SK-N-SH treated with all-trans-retinoic acid at 6 μM for 48 hours (cell line): ENCODE measurements around the gene NEB.
A peak's percentile ranks its signal among the peaks of the same experiment; 100 is the strongest.

Experiments used
- ATAC-seq: fragments of 200-7000 bp; cut with Tn5 transposase; 3 replicates; pipeline ENCODE4 v1.9.1; 2020; ENCODE audit warnings: mild to moderate bottlenecking, moderate library complexity
- ARNTL ChIP-seq: fragments of 450-650 bp; formaldehyde crosslinking; IDR thresholded peaks from 2 replicates; pipeline ENCODE4 v1.5.0; 2020; ENCODE audit warnings: low read depth, mild to moderate bottlenecking, moderate library complexity, borderline replicate concordance
- CSDC2 ChIP-seq: fragments of 250-450 bp; sonication (Bioruptor Pico); IDR thresholded peaks from 2 replicates; pipeline ENCODE4 v1.5.0; 2020; ENCODE audit warnings: mild to moderate bottlenecking, moderate library complexity
- CSRNP3 ChIP-seq: fragments of 250-450 bp; sonication (Bioruptor Pico); IDR thresholded peaks from 2 replicates; pipeline ENCODE4 v1.5.1; 2021; ENCODE audit warnings: mild to moderate bottlenecking, moderate library complexity
- ESRRG ChIP-seq: fragments of 250-450 bp; sonication (Bioruptor Pico); IDR thresholded peaks from 2 replicates; pipeline ENCODE4 v1.6.1; 2021; ENCODE audit warnings: mild to moderate bottlenecking
- GLIS3 ChIP-seq: fragments of 250-450 bp; sonication (Bioruptor Pico); IDR thresholded peaks from 2 replicates; pipeline ENCODE4 v1.5.0; 2020; ENCODE audit warnings: mild to moderate bottlenecking, moderate library complexity
- ISL1 ChIP-seq: fragments of 250-450 bp; sonication (Bioruptor Pico); IDR thresholded peaks from 2 replicates; pipeline ENCODE4 v2.1.2; 2022; ENCODE audit warnings: mild to moderate bottlenecking, moderate library complexity
- OSR1 ChIP-seq: fragments of 250-450 bp; sonication (Bioruptor Pico); IDR thresholded peaks from 2 replicates; pipeline ENCODE4 v1.8.0; 2022; ENCODE audit warnings: moderate library complexity, mild to moderate bottlenecking, inconsistent platforms
- PPARA ChIP-seq: fragments of 250-450 bp; sonication (Bioruptor Pico); IDR thresholded peaks from 2 replicates; pipeline ENCODE4 v1.5.0; 2020; ENCODE audit warnings: mild to moderate bottlenecking, borderline replicate concordance
- RARB ChIP-seq: fragments of 250-450 bp; sonication (Bioruptor Pico); IDR thresholded peaks from 2 replicates; pipeline ENCODE4 v1.8.0; 2021; ENCODE audit warnings: mild to moderate bottlenecking, moderate library complexity
- SNAI2 ChIP-seq: fragments of 250-450 bp; sonication (Bioruptor Pico); IDR thresholded peaks from 2 replicates; pipeline ENCODE4 v1.5.0; 2020; ENCODE audit warnings: mild to moderate bottlenecking, moderate library complexity
- TCF4 ChIP-seq: fragments of 250-450 bp; sonication (Bioruptor Pico); IDR thresholded peaks from 2 replicates; pipeline ENCODE4 v1.8.0; 2021; ENCODE audit warnings: mild to moderate bottlenecking, moderate library complexity, borderline replicate concordance
- TOX ChIP-seq: fragments of 250-450 bp; sonication (Bioruptor Pico); IDR thresholded peaks from 2 replicates; pipeline ENCODE4 v1.8.0; 2021; ENCODE audit warnings: mild to moderate bottlenecking, moderate library complexity, borderline replicate concordance
- ZC3H10 ChIP-seq: fragments of 250-450 bp; sonication (Bioruptor Pico); IDR thresholded peaks from 2 replicates; pipeline ENCODE4 v1.5.1; 2021; ENCODE audit warnings: mild to moderate bottlenecking, moderate library complexity
- ZFP3 ChIP-seq: fragments of 250-450 bp; sonication (Bioruptor Pico); IDR thresholded peaks from 2 replicates; pipeline ENCODE4 v1.5.0; 2020; ENCODE audit warnings: mild to moderate bottlenecking, moderate library complexity
- ZFP30 ChIP-seq: fragments of 450-650 bp; formaldehyde crosslinking; IDR thresholded peaks from 2 replicates; pipeline ENCODE4 v1.5.0; 2022; ENCODE audit warnings: mild to moderate bottlenecking, moderate library complexity
- ZNF565 ChIP-seq: fragments of 450-650 bp; formaldehyde crosslinking; conservative IDR thresholded peaks from 2 replicates; pipeline ENCODE4 v1.5.0; 2020; ENCODE audit warnings: low read depth, mild to moderate bottlenecking, moderate library complexity
- ZNF70 ChIP-seq: fragments of 450-650 bp; formaldehyde crosslinking; IDR thresholded peaks from 2 replicates; pipeline ENCODE4 v1.5.0; 2020; ENCODE audit warnings: mild to moderate bottlenecking, moderate library complexity
- ZNF8 ChIP-seq: fragments of 450-650 bp; formaldehyde crosslinking; IDR thresholded peaks from 2 replicates; pipeline ENCODE4 v1.5.0; 2020; ENCODE audit warnings: mild to moderate bottlenecking, moderate library complexity
- TF ChIP-seq, protein P1 (sequence below): fragments of 250-450 bp; sonication (Bioruptor Pico); IDR thresholded peaks from 2 replicates; pipeline ENCODE4 v1.5.0; 2020; ENCODE audit warnings: mild to moderate bottlenecking, moderate library complexity

The NEB gene

DNA sequence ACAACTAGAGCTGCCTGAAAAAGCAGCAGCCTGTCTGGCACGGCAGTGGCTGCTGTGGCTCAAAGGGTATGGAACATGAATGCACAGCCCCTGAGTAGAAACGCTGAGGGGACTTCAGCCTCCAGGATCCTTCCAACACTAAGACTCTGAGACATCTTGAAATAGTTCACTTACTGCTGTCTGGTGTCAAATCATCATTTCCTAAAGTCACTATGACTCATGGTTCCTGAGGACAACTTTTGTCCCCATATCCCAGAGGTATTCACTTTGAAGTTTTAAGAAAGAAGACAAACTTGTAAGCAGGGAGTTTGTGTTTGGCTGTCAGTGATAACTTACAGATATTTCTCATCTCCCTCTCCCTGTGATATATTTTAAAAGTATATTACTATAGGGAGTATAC lies 33.3 kb upstream of the NEB start:
- TF ChIP-seq SNAI2 (CRISPR knock-in tag): no peak
- no peak for TF ChIP-seq ZNF565 (CRISPR knock-in tag)
- no peak for TF ChIP-seq CSRNP3 (CRISPR knock-in tag)
- TF ChIP-seq ZC3H10: no peak
- TF ChIP-seq ZFP30: no peak
- TF ChIP-seq RARB (CRISPR knock-in tag): no peak
- no peak for TF ChIP-seq TOX (CRISPR knock-in tag)
- TF ChIP-seq ISL1 (CRISPR knock-in tag): no peak
- no peak for TF ChIP-seq ZFP3 (CRISPR knock-in tag)
- no peak for TF ChIP-seq ESRRG (CRISPR knock-in tag)
- ATAC-seq: peak; percentile 16

DNA sequence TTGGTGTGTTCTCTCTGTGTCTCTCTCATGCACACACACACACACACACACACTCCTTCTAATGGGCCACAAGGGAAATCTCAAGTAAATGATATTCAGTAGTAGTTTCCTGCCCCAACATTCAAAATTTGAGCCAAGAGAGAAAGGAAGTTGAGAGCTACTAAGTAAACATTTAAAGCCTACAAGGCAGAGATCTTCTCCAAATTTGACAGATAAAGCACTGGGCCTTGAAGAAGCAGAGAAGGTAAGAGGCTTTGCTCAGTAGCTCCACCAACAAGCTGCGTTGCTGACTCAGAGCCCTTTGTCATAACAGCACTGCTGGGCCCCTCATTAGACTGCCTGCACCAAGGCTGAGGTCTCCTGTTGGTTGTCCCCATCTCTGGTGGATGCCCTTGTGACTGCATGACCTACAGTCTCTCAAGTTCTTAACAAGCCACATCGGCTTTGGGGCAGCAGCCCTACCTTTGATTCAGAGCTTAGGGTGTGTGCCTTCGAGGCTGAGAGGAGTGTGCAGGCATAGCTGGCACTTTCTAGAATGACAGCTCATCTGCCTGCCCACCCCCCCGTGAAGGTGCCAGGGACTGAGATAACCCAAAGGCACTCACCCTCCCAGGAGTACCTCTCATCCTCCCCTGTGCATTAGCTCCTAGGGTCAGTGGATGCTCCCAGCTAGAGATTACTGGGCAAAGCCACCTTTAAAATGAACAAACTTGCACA lies 32.3 kb upstream of the NEB start:
- TF ChIP-seq CSDC2 (CRISPR knock-in tag) (no peak), ZNF8 (no peak), ZFP3 (CRISPR knock-in tag) (no peak), PPARA (CRISPR knock-in tag) (no peak), RARB (CRISPR knock-in tag) (no peak), ZFP30 (no peak), ZNF70 (no peak), ARNTL (no peak), ZC3H10 (no peak), OSR1 (no peak), TOX (CRISPR knock-in tag) (no peak), ISL1 (CRISPR knock-in tag) (no peak), ESRRG (CRISPR knock-in tag) (no peak), GLIS3 (no peak), SNAI2 (CRISPR knock-in tag) (no peak)
- TF ChIP-seq, protein P1, sequence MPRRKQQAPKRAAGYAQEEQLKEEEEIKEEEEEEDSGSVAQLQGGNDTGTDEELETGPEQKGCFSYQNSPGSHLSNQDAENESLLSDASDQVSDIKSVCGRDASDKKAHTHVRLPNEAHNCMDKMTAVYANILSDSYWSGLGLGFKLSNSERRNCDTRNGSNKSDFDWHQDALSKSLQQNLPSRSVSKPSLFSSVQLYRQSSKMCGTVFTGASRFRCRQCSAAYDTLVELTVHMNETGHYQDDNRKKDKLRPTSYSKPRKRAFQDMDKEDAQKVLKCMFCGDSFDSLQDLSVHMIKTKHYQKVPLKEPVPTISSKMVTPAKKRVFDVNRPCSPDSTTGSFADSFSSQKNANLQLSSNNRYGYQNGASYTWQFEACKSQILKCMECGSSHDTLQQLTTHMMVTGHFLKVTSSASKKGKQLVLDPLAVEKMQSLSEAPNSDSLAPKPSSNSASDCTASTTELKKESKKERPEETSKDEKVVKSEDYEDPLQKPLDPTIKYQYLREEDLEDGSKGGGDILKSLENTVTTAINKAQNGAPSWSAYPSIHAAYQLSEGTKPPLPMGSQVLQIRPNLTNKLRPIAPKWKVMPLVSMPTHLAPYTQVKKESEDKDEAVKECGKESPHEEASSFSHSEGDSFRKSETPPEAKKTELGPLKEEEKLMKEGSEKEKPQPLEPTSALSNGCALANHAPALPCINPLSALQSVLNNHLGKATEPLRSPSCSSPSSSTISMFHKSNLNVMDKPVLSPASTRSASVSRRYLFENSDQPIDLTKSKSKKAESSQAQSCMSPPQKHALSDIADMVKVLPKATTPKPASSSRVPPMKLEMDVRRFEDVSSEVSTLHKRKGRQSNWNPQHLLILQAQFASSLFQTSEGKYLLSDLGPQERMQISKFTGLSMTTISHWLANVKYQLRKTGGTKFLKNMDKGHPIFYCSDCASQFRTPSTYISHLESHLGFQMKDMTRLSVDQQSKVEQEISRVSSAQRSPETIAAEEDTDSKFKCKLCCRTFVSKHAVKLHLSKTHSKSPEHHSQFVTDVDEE (CRISPR knock-in tag): no peak
- ATAC-seq: 0 out of 3 replicates have a peak, but pooled peaks have one; percentile 11

DNA sequence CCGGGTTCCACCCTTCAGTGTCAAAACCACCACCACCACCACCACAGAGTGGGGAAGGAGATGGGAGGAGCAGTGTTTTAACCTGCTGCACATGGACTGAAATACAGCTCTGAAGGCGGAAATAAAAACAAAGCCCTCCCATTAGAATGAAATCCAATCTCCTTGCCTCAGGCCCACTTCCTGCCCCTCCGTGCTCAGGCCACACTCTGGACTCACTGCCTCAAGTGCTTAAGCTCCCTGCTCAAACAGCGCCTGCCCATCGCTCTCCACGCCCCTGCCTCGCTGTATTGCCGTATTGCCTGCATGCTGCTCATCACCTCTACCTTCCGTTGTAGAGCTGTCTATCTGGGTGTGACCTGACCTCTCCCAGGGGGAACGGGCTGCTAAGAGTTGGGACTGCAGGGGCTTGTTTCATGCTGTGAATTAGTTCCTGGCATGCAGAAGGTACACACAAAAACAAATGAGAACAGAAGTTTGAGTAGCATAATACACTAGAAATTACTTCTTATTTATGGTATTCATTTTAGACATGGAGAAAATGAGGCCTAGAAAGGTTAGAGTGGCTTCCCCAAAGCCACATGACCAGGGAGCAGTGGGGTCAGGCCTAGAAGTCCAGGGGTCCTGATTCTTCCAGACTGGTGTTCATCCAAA lies 31.6 kb upstream of the NEB start:
- no peak for ATAC-seq
- TF ChIP-seq GLIS3: no peak
- no peak for TF ChIP-seq TOX (CRISPR knock-in tag)
- no peak for TF ChIP-seq CSRNP3 (CRISPR knock-in tag)

GRCh38 chr2:151762694-151763093 lies 28.4 kb upstream of the NEB start:
- no peak for TF ChIP-seq PPARA (CRISPR knock-in tag)
- peak; percentile 81 for TF ChIP-seq TCF4 (CRISPR knock-in tag)
- TF ChIP-seq, protein P1 (CRISPR knock-in tag): peak; percentile 63; the same call in 1 of the 2 replicates
- TF ChIP-seq RARB (CRISPR knock-in tag): no peak
- peak; percentile 67; the same call in 2 of the 3 replicates for ATAC-seq
